ENCODE results near the gene HOXB5. TPM values are rescaled to one million over a fixed set of nuclear protein-coding genes. Genes with fewer than 3 reads are reported as not detected.

The HOXB5 gene
- total and polyA plus RNA-seq, 2 experiments from 2014 or later = 0.27 to 4.4 TPM

GRCh38 chr17:48609033-48609432 is 15.5 kb upstream of the HOXB5 start:
- H3K4me2 ChIP-seq = peak overlapping the region; percentile 78
- H4K20me1 ChIP-seq (ENCODE audit: insufficient read depth, poor library complexity, severe bottlenecking) = no peaks in the 10 kb centered on the region
- peaks cover 96% of the 10 kb centered on the region for H3K27me3 ChIP-seq
- H3K9me2 ChIP-seq (replicated peaks; ENCODE audit: insufficient read depth) = no peaks in the 10 kb centered on the region
- H3K36me3 ChIP-seq (replicated peaks; ENCODE audit: insufficient read depth, low read depth) = no peaks in the 10 kb centered on the region
- DNase-seq (ENCODE audit: low spot score) = no peak
- no peak for TF ChIP-seq EZH2 (IDR thresholded peaks at IDR 0.05; ENCODE audit: borderline replicate concordance)
- no peak for TF ChIP-seq CTCF (IDR thresholded peaks at IDR 0.05; ENCODE audit: poor library complexity)
- no peak for TF ChIP-seq EZH2phosphoT487 (IDR thresholded peaks at IDR 0.05; ENCODE audit: low read depth, severe bottlenecking, unreplicated experiment)
- no peaks in the 10 kb centered on the region for H3K4me1 ChIP-seq (ENCODE audit: insufficient read depth)
- H3K27ac ChIP-seq = peak overlapping the region; percentile 77
- H3K9me3 ChIP-seq (ENCODE audit: low read depth) = no peaks in the 10 kb centered on the region
- H3K79me2 ChIP-seq = no peaks in the 10 kb centered on the region
- H2AFZ ChIP-seq = no peak overlapping the region
- no peak overlapping the region for H3K4me3 ChIP-seq

- no peak for DNase-seq (ENCODE audit: low spot score)
- WGBS (ENCODE audit: low lambda C conversion rate, missing lambda C conversion rate) = 75% methylated on average over 1 of the region's 1 CpG
- Histone ChIP-seq H3K9me3 (ENCODE audit: low read depth) (no peaks in the 10 kb centered on the region), H3K4me1 (ENCODE audit: insufficient read depth) (no peaks in the 10 kb centered on the region), H3K36me3 (replicated peaks; ENCODE audit: insufficient read depth, low read depth) (no peaks in the 10 kb centered on the region), H2AFZ (no peak overlapping the region), H4K20me1 (ENCODE audit: insufficient read depth, poor library complexity, severe bottlenecking) (no peaks in the 10 kb centered on the region), H3K27ac (peak overlapping the region; percentile 3), H3K4me3 (no peak overlapping the region), H3K79me2 (no peaks in the 10 kb centered on the region), H3K9me2 (replicated peaks; ENCODE audit: insufficient read depth) (no peaks in the 10 kb centered on the region), H3K4me2 (peak overlapping the region; percentile 78), H3K27me3 (peaks cover 96% of the 10 kb centered on the region)
- no peak for TF ChIP-seq EZH2phosphoT487 (IDR thresholded peaks at IDR 0.05; ENCODE audit: low read depth, severe bottlenecking, unreplicated experiment)
- no peak for TF ChIP-seq EZH2 (IDR thresholded peaks at IDR 0.05; ENCODE audit: borderline replicate concordance)
- no peak for TF ChIP-seq CTCF (IDR thresholded peaks at IDR 0.05; ENCODE audit: poor library complexity)
Measured at GRCh38 chr17:48608494-48608834, 14.9 kb upstream of the HOXB5 start.

GRCh38 chr17:48606892-48607614 is 13.5 kb upstream of the HOXB5 start:
- Histone ChIP-seq H2AFZ (no peak overlapping the region), H3K4me3 (no peak overlapping the region), H3K9me2 (replicated peaks; ENCODE audit: insufficient read depth) (no peaks in the 10 kb centered on the region), H3K79me2 (no peaks in the 10 kb centered on the region), H3K9me3 (ENCODE audit: low read depth) (no peaks in the 10 kb centered on the region), H3K27me3 (peaks cover 96% of the 10 kb centered on the region), H3K36me3 (replicated peaks; ENCODE audit: insufficient read depth, low read depth) (no peaks in the 10 kb centered on the region), H3K4me1 (ENCODE audit: insufficient read depth) (no peaks in the 10 kb centered on the region), H4K20me1 (ENCODE audit: insufficient read depth, poor library complexity, severe bottlenecking) (no peaks in the 10 kb centered on the region), H3K27ac (peak overlapping the region; percentile 12), H3K4me2 (peak overlapping the region; percentile 61)
- TF ChIP-seq CTCF (IDR thresholded peaks at IDR 0.05; ENCODE audit: poor library complexity) = no peak
- no peak for TF ChIP-seq EZH2 (IDR thresholded peaks at IDR 0.05; ENCODE audit: borderline replicate concordance)
- WGBS (ENCODE audit: low lambda C conversion rate, missing lambda C conversion rate) = 61% methylated on average over 9 of the region's 9 CpGs
- DNase-seq (ENCODE audit: low spot score) = no peak
